ENCODE data around the gene SLC26A3.

The SLC26A3 gene

DNA sequence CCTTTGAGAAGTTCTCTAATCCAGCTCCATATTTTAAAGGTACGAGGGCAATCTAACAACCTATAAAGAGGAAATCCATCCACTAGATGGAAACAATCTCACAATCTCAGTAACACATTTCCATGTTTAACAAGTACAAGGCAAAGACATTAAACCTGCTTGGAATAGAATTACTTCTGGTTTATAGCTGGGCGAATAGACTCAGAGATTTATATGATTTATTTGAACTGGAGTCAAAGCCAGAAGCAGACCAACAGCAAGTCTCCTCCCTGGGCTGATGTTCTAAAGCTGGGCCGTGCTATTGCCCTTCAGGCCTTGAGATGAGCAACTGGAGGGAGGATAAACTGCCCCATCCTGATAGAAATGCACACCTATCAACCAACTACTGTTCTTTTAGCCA is 25.3 kb downstream of the SLC26A3 start:
- CTCF ChIA-PET, result no interaction called here
- POLR2A ChIA-PET, result no interaction called here
- no peak for TF ChIP-seq HDGF (IDR thresholded peaks at IDR 0.05; ENCODE audit: borderline replicate concordance)
- no peak for TF ChIP-seq ZNF384 (IDR thresholded peaks at IDR 0.05)
- TF ChIP-seq ELF4 (IDR thresholded peaks at IDR 0.05), result no peak
- TF ChIP-seq BHLHE40 (IDR thresholded peaks at IDR 0.05; ENCODE audit: borderline replicate concordance), result no peak
- TF ChIP-seq L3MBTL2 (conservative IDR thresholded peaks at IDR 0.05), result no peak
- TF ChIP-seq, protein P1, sequence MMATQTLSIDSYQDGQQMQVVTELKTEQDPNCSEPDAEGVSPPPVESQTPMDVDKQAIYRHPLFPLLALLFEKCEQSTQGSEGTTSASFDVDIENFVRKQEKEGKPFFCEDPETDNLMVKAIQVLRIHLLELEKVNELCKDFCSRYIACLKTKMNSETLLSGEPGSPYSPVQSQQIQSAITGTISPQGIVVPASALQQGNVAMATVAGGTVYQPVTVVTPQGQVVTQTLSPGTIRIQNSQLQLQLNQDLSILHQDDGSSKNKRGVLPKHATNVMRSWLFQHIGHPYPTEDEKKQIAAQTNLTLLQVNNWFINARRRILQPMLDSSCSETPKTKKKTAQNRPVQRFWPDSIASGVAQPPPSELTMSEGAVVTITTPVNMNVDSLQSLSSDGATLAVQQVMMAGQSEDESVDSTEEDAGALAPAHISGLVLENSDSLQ (IDR thresholded peaks at IDR 0.05), result no peak
- TF ChIP-seq FOXA1 (IDR thresholded peaks at IDR 0.05), result no peak
- TF ChIP-seq FOXM1 (IDR thresholded peaks at IDR 0.05; ENCODE audit: borderline replicate concordance), result no peak
- no peak for TF ChIP-seq CTBP1 (IDR thresholded peaks at IDR 0.05; ENCODE audit: borderline replicate concordance)
- no peak for TF ChIP-seq SP1 (IDR thresholded peaks at IDR 0.05)
- no peak for TF ChIP-seq TARDBP (IDR thresholded peaks at IDR 0.05)
- no peak for TF ChIP-seq SUZ12 (IDR thresholded peaks at IDR 0.05)
- TF ChIP-seq FOXK2 (IDR thresholded peaks at IDR 0.05), result no peak
- DNase-seq (ENCODE audit: extremely low spot score), result no peak

DNA sequence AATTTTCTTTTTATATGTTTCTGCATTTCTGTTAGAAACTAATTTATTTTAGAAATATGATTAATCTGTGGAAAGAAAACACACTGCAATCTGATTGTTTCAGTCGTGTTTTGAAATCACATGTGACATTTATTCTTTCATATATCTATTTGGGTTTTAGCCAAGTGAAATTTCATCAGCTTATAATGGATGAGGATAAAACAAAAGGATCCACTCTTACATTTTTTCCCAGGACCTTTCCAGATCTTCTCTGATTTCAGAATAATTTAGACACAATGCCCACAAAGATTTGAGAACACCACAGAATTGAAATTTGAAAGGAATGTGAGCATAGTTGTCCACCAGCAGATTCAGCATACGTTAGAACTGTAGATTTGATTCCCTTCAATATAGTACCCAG is 30.0 kb downstream of the SLC26A3 start:
- no peak for DNase-seq (ENCODE audit: extremely low spot score)
- ChIA-PET CTCF (no interaction called here), POLR2A (interaction anchor here (0.8 kb wide), 1 partner anchor 30 kb away, joined by 3 read pairs; no protein-coding TSS in a partner anchor)
- TF ChIP-seq BHLHE40 (IDR thresholded peaks at IDR 0.05; ENCODE audit: borderline replicate concordance) (no peak), FOXK2 (IDR thresholded peaks at IDR 0.05) (no peak), L3MBTL2 (conservative IDR thresholded peaks at IDR 0.05) (no peak), SP1 (IDR thresholded peaks at IDR 0.05) (no peak), ARNT (IDR thresholded peaks at IDR 0.05) (no peak), SUZ12 (IDR thresholded peaks at IDR 0.05) (no peak), TARDBP (IDR thresholded peaks at IDR 0.05) (no peak), FOXM1 (IDR thresholded peaks at IDR 0.05; ENCODE audit: borderline replicate concordance) (no peak), HDGF (IDR thresholded peaks at IDR 0.05; ENCODE audit: borderline replicate concordance) (no peak), CTBP1 (IDR thresholded peaks at IDR 0.05; ENCODE audit: borderline replicate concordance) (no peak), ZNF384 (IDR thresholded peaks at IDR 0.05) (no peak), NFRKB (IDR thresholded peaks at IDR 0.05) (no peak), LEF1 (IDR thresholded peaks at IDR 0.05; ENCODE audit: borderline replicate concordance) (no peak), FOXA1 (IDR thresholded peaks at IDR 0.05) (no peak), ELF4 (IDR thresholded peaks at IDR 0.05) (no peak)
- TF ChIP-seq, protein P1 (IDR thresholded peaks at IDR 0.05), result no peak

DNA sequence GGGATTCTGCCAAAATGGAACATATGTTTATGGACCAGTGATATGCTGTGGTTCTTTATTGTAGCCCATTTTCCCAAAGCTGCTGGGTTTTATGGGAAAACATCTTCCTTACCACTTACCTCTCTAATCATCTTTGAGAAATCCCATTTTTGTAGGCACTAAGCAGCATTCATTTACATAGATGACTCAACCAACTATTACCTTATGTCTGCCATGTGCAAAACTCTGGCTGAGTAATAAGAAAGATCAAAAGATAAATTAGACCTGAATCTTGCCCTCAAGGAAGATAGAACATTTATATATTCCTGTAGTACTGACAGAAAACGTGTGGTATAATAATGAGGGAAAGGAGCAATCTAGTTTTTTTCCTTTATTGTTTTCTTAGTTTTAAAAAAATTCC is 34.8 kb downstream of the SLC26A3 start:
- ChIA-PET POLR2A (no interaction called here), CTCF (no interaction called here)
- TF ChIP-seq CTBP1 (IDR thresholded peaks at IDR 0.05; ENCODE audit: borderline replicate concordance), result no peak
- no peak for TF ChIP-seq NFRKB (IDR thresholded peaks at IDR 0.05)
- TF ChIP-seq TARDBP (IDR thresholded peaks at IDR 0.05), result no peak
- no peak for TF ChIP-seq SUZ12 (IDR thresholded peaks at IDR 0.05)
- no peak for TF ChIP-seq HDGF (IDR thresholded peaks at IDR 0.05; ENCODE audit: borderline replicate concordance)
- no peak for TF ChIP-seq ZNF384 (IDR thresholded peaks at IDR 0.05)
- no peak for TF ChIP-seq LEF1 (IDR thresholded peaks at IDR 0.05; ENCODE audit: borderline replicate concordance)
- no peak for TF ChIP-seq SP1 (IDR thresholded peaks at IDR 0.05)
- no peak for TF ChIP-seq FOXK2 (IDR thresholded peaks at IDR 0.05)
- TF ChIP-seq, protein P1 (IDR thresholded peaks at IDR 0.05), result no peak
- TF ChIP-seq L3MBTL2 (conservative IDR thresholded peaks at IDR 0.05), result no peak
- TF ChIP-seq FOXM1 (IDR thresholded peaks at IDR 0.05; ENCODE audit: borderline replicate concordance), result no peak
- TF ChIP-seq BHLHE40 (IDR thresholded peaks at IDR 0.05; ENCODE audit: borderline replicate concordance), result no peak
- no peak for TF ChIP-seq ELF4 (IDR thresholded peaks at IDR 0.05)
- no peak for TF ChIP-seq ARNT (IDR thresholded peaks at IDR 0.05)
- TF ChIP-seq FOXA1 (IDR thresholded peaks at IDR 0.05), result no peak
- DNase-seq (ENCODE audit: extremely low spot score), result no peak

DNA sequence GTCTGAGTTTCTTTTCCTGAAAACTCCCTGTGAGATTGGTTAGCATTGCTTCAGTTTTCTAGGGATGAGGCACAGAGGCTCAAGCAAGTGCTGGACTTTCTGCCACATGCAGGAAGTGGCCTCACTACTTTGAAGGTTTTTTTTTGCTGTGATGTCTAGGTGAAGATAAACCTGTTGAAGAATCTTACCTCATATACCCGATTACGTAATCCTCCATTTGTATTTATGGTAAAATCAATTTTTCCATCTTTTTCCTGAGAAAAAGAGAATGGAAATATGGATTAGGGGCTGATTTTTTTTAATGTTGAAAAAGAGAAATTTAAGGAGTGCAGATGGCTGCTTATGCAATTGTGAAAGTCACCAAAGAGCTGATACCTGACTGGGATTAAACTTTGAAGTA is 35.6 kb downstream of the SLC26A3 start:
- CTCF ChIA-PET, result no interaction called here

DNA sequence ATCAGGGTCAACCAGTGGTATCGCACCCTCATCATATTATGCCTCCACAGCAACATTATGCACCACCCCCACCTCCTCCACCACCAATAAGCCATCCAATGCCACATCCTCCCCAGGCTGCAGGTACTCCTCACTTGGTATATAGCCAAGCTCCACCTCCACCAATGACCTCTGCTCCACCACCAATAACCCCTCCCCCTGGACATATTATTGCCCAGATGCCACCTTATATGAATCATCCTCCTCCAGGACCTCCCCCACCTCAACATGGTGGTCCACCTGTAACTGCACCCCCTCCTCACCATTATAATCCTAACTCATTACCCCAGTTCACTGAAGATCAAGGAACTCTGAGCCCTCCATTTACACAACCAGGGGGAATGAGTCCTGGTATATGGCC is 44.4 kb downstream of the SLC26A3 start:
- TF ChIP-seq LEF1 (IDR thresholded peaks at IDR 0.05; ENCODE audit: borderline replicate concordance), result no peak
- no peak for TF ChIP-seq ELF4 (IDR thresholded peaks at IDR 0.05)
- TF ChIP-seq CTBP1 (IDR thresholded peaks at IDR 0.05; ENCODE audit: borderline replicate concordance), result no peak
- no peak for TF ChIP-seq L3MBTL2 (conservative IDR thresholded peaks at IDR 0.05)
- TF ChIP-seq FOXK2 (IDR thresholded peaks at IDR 0.05), result no peak
- TF ChIP-seq HDGF (IDR thresholded peaks at IDR 0.05; ENCODE audit: borderline replicate concordance), result no peak
- TF ChIP-seq SP1 (IDR thresholded peaks at IDR 0.05), result no peak
- TF ChIP-seq NFRKB (IDR thresholded peaks at IDR 0.05), result no peak
- TF ChIP-seq ZNF384 (IDR thresholded peaks at IDR 0.05), result no peak
- ChIA-PET CTCF (no interaction called here), POLR2A (no interaction called here)
- no peak for DNase-seq (ENCODE audit: extremely low spot score)

More for the DNA sequence above, 35.6 kb downstream of the SLC26A3 start:
- TF ChIP-seq, protein P1 (IDR thresholded peaks at IDR 0.05), result no peak
- no peak for TF ChIP-seq ZNF384 (IDR thresholded peaks at IDR 0.05)
- no peak for TF ChIP-seq FOXM1 (IDR thresholded peaks at IDR 0.05; ENCODE audit: borderline replicate concordance)
- no peak for TF ChIP-seq FOXA1 (IDR thresholded peaks at IDR 0.05)
- no peak for TF ChIP-seq NFRKB (IDR thresholded peaks at IDR 0.05)
- no peak for TF ChIP-seq ARNT (IDR thresholded peaks at IDR 0.05)
- TF ChIP-seq ELF4 (IDR thresholded peaks at IDR 0.05), result no peak
- TF ChIP-seq CTBP1 (IDR thresholded peaks at IDR 0.05; ENCODE audit: borderline replicate concordance), result no peak
- TF ChIP-seq TARDBP (IDR thresholded peaks at IDR 0.05), result no peak
- no peak for TF ChIP-seq SUZ12 (IDR thresholded peaks at IDR 0.05)
- TF ChIP-seq L3MBTL2 (conservative IDR thresholded peaks at IDR 0.05), result no peak
- no peak for TF ChIP-seq HDGF (IDR thresholded peaks at IDR 0.05; ENCODE audit: borderline replicate concordance)
- no peak for TF ChIP-seq FOXK2 (IDR thresholded peaks at IDR 0.05)
- POLR2A ChIA-PET, result no interaction called here
- no peak for DNase-seq (ENCODE audit: extremely low spot score)
